Neural cell (in vitro differentiated cells): ENCODE data around the gene RYR2. TPM values are rescaled to one million over a fixed set of nuclear protein-coding genes. Genes with fewer than 3 reads are reported as not detected.

Experiments
- H2AFZ ChIP-seq: fragments of 200-600, 300-800 bp; sonication (generic), shearing (Covaris generic); 2 replicates; pipeline ENCODE4 v1.6.0; 2014; ENCODE audit warnings: low read depth, mild to moderate bottlenecking, antibody characterized with exemption, low read length, moderate library complexity
- H3F3A ChIP-seq: fragments of 200-600 bp; shearing (Covaris generic); 2 replicates; pipeline ENCODE4 v1.6.1; 2016; ENCODE audit warnings: mild to moderate bottlenecking, moderate library complexity, mixed read lengths, antibody characterized with exemption, low read length; ENCODE audit not compliant: insufficient read depth, poor library complexity, severe bottlenecking
- H3K27ac ChIP-seq: fragments of 200-600, 300-800 bp; sonication (generic), shearing (Covaris generic); 2 replicates; pipeline ENCODE4 v1.5.1; 2014; ENCODE audit warnings: mild to moderate bottlenecking, low read length, moderate library complexity
- H3K27me3 ChIP-seq: fragments of 300-800, 200-600 bp; sonication (generic), shearing (Covaris generic); 2 replicates; pipeline ENCODE4 v1.6.0; 2014; ENCODE audit warnings: mild to moderate bottlenecking, low read depth, low read length, moderate library complexity; ENCODE audit not compliant: insufficient read depth
- H3K36me3 ChIP-seq: fragments of 300-800, 200-600 bp; sonication (generic), shearing (Covaris generic); 2 replicates; pipeline ENCODE4 v1.5.1; 2014; ENCODE audit warnings: mild to moderate bottlenecking, antibody characterized with exemption, low read length, moderate library complexity; ENCODE audit not compliant: insufficient read depth
- H3K4me2 ChIP-seq: fragments of 300-800, 200-600 bp; sonication (generic), shearing (Covaris generic); 2 replicates; pipeline ENCODE4 v1.6.0; 2014; ENCODE audit warnings: mild to moderate bottlenecking, low read length
- H3K4me3 ChIP-seq: fragments of 300-800, 200-600 bp; sonication (generic), shearing (Covaris generic); 2 replicates; pipeline ENCODE4 v1.5.1; 2014; ENCODE audit warnings: mild to moderate bottlenecking, low read length, moderate library complexity
- H3K79me2 ChIP-seq: fragments of 200-600 bp; shearing (Covaris generic); replicated peaks from 2 replicates; pipeline ENCODE4 v1.6.0; 2014; ENCODE audit warnings: mild to moderate bottlenecking, low read length, moderate library complexity; ENCODE audit not compliant: insufficient read depth
- H3K9ac ChIP-seq: fragments of 300-800, 200-600 bp; sonication (generic), shearing (Covaris generic); 2 replicates; pipeline ENCODE4 v1.6.1; 2016; ENCODE audit warnings: mild to moderate bottlenecking, low read length, mixed read lengths
- H3K9me2 ChIP-seq: fragments of 200-600 bp; shearing (Covaris generic); 2 replicates; pipeline ENCODE4 v1.6.1; 2016; ENCODE audit warnings: mild to moderate bottlenecking, low read length, mixed read lengths; ENCODE audit not compliant: insufficient read depth
- H3K9me3 ChIP-seq: fragments of 200-600, 300-800 bp; sonication (generic), shearing (Covaris generic); 2 replicates; pipeline ENCODE4 v1.6.1; 2016; ENCODE audit warnings: mild to moderate bottlenecking, mixed run types, low read length, moderate library complexity, mixed read lengths
- H4K20me1 ChIP-seq: fragments of 200-600 bp; shearing (Covaris generic); 2 replicates; pipeline ENCODE4 v1.6.1; 2016; ENCODE audit warnings: mild to moderate bottlenecking, mixed run types; ENCODE audit not compliant: insufficient read depth
- EP300 ChIP-seq: fragments of 450-650 bp; conservative IDR thresholded peaks from 2 replicates; pipeline ENCODE4 v1.6.1; 2014; ENCODE audit warnings: antibody characterized with exemption, mild to moderate bottlenecking, moderate library complexity; ENCODE audit not compliant: poor library complexity, severe bottlenecking
- EZH2 ChIP-seq: fragments of 200-600, 300-800 bp; shearing (Covaris generic), sonication (generic); IDR thresholded peaks from 2 replicates; pipeline ENCODE4 v1.6.1; 2014; ENCODE audit warnings: antibody characterized with exemption, low read length, borderline replicate concordance, mild to moderate bottlenecking; ENCODE audit not compliant: insufficient read depth, poor library complexity, severe bottlenecking
- MXI1 ChIP-seq: fragments of 450-650 bp; conservative IDR thresholded peaks from 2 replicates; pipeline ENCODE4 v1.6.1; 2014; ENCODE audit warnings: antibody characterized with exemption, mild to moderate bottlenecking; ENCODE audit not compliant: poor library complexity, severe bottlenecking
- POLR2AphosphoS5 ChIP-seq: IDR thresholded peaks from 2 replicates; pipeline ENCODE4 v1.6.1; 2012
- RAD21 ChIP-seq: fragments of 450-650 bp; conservative IDR thresholded peaks from 2 replicates; pipeline ENCODE4 v1.6.1; 2014; ENCODE audit warnings: antibody characterized with exemption, mild to moderate bottlenecking, moderate library complexity
- SMC3 ChIP-seq: fragments of 450-650 bp; conservative IDR thresholded peaks from 2 replicates; pipeline ENCODE4 v1.6.1; 2014; ENCODE audit warnings: antibody characterized with exemption, mild to moderate bottlenecking, moderate library complexity; ENCODE audit not compliant: poor library complexity
- TAF1 ChIP-seq: IDR thresholded peaks from 2 replicates; pipeline ENCODE4 v1.6.1; 2012; ENCODE audit warnings: low read depth
- polyA plus RNA-seq: library from polyadenylated mRNA; depleted of rRNA; stranded (reverse); fragments of >200 nt; gene quantifications from 2 replicates; pipeline ENCODE4 v1.2.3, GENCODE V29; 2014
- TF ChIP-seq, protein P1 (sequence below): IDR thresholded peaks from 2 replicates; pipeline ENCODE4 v1.6.1; 2012; ENCODE audit warnings: borderline replicate concordance
- TF ChIP-seq, protein P2 (sequence below): fragments of 450-650 bp; IDR thresholded peaks from 2 replicates; pipeline ENCODE4 v1.5.1; 2014; ENCODE audit warnings: antibody characterized with exemption, mild to moderate bottlenecking, moderate library complexity; ENCODE audit not compliant: poor library complexity, severe bottlenecking

Gene RYR2
- polyA plus RNA-seq, 1 donor from 2014 or later, result 3.8 TPM

DNA sequence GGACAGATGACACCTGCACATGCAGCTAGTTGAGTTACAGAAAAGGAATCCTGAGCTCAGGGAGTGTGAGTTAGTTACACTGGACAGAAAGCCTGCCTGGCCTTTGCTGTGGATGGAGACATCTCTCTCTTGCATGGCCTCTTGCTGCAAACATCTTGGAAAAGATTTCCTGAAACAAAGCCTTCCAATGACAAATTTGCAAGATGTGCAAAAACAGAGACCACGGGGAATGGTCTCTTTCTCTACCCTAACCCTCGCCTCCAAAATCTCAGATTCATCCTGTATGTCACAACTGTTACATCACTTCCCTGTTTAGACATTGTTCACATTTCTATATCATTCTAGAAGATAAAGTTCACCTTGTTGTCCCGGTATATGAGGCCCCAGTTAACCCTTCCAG lies 415.6 kb downstream of the RYR2 start:
- Histone ChIP-seq H3K36me3 (no peaks in the 10 kb centered on the region), H3K4me2 (no peak overlapping the region)

DNA sequence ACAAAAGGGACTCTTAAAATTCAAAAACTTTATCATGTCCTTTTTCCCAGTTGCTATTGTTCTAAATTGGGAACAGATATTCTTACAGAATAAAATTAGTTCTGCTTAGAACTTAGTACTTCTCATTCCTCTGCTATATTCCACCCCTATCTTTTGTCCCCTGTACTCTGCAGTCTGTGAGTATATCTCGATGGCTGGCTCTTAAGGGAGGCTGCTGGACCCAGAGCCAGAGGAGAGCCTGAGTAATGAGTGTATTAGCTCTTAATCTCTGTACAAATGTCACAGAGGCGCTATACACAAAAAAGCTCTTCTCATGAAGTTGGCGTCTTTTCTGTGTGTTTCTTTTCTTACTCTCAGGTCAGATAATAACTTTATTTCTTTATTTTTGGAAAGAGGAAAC lies 425.3 kb downstream of the RYR2 start:
- no peak overlapping the region for H3K9ac ChIP-seq
- no peak overlapping the region for H3K4me2 ChIP-seq
- TF ChIP-seq, protein P1, sequence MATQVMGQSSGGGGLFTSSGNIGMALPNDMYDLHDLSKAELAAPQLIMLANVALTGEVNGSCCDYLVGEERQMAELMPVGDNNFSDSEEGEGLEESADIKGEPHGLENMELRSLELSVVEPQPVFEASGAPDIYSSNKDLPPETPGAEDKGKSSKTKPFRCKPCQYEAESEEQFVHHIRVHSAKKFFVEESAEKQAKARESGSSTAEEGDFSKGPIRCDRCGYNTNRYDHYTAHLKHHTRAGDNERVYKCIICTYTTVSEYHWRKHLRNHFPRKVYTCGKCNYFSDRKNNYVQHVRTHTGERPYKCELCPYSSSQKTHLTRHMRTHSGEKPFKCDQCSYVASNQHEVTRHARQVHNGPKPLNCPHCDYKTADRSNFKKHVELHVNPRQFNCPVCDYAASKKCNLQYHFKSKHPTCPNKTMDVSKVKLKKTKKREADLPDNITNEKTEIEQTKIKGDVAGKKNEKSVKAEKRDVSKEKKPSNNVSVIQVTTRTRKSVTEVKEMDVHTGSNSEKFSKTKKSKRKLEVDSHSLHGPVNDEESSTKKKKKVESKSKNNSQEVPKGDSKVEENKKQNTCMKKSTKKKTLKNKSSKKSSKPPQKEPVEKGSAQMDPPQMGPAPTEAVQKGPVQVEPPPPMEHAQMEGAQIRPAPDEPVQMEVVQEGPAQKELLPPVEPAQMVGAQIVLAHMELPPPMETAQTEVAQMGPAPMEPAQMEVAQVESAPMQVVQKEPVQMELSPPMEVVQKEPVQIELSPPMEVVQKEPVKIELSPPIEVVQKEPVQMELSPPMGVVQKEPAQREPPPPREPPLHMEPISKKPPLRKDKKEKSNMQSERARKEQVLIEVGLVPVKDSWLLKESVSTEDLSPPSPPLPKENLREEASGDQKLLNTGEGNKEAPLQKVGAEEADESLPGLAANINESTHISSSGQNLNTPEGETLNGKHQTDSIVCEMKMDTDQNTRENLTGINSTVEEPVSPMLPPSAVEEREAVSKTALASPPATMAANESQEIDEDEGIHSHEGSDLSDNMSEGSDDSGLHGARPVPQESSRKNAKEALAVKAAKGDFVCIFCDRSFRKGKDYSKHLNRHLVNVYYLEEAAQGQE, result no peak
- no peak for TF ChIP-seq POLR2AphosphoS5
- no peak for TF ChIP-seq EZH2
- TF ChIP-seq TAF1, result no peak
- TF ChIP-seq RAD21, result no peak
- TF ChIP-seq, protein P2, sequence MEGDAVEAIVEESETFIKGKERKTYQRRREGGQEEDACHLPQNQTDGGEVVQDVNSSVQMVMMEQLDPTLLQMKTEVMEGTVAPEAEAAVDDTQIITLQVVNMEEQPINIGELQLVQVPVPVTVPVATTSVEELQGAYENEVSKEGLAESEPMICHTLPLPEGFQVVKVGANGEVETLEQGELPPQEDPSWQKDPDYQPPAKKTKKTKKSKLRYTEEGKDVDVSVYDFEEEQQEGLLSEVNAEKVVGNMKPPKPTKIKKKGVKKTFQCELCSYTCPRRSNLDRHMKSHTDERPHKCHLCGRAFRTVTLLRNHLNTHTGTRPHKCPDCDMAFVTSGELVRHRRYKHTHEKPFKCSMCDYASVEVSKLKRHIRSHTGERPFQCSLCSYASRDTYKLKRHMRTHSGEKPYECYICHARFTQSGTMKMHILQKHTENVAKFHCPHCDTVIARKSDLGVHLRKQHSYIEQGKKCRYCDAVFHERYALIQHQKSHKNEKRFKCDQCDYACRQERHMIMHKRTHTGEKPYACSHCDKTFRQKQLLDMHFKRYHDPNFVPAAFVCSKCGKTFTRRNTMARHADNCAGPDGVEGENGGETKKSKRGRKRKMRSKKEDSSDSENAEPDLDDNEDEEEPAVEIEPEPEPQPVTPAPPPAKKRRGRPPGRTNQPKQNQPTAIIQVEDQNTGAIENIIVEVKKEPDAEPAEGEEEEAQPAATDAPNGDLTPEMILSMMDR, result no peak
- TF ChIP-seq EP300, result no peak
- TF ChIP-seq MXI1, result no peak
- TF ChIP-seq SMC3, result no peak
- no peaks in the 10 kb centered on the region for H3K9me2 ChIP-seq
- no peaks in the 10 kb centered on the region for H4K20me1 ChIP-seq
- no peaks in the 10 kb centered on the region for H3K9me3 ChIP-seq
- no peaks in the 10 kb centered on the region for H3K79me2 ChIP-seq
- H3K27me3 ChIP-seq, result no peaks in the 10 kb centered on the region
- H3K4me3 ChIP-seq, result no peak overlapping the region
- no peaks in the 10 kb centered on the region for H3K36me3 ChIP-seq
- H3F3A ChIP-seq, result no peaks in the 10 kb centered on the region
- no peak overlapping the region for H2AFZ ChIP-seq
- H3K27ac ChIP-seq, result no peak overlapping the region

More for the DNA sequence above, 415.6 kb downstream of the RYR2 start:
- no peaks in the 10 kb centered on the region for H3K9me2 ChIP-seq
- H3K79me2 ChIP-seq, result no peaks in the 10 kb centered on the region
- no peak overlapping the region for H3K27ac ChIP-seq
- TF ChIP-seq POLR2AphosphoS5 (no peak), TAF1 (no peak), SMC3 (no peak), EZH2 (no peak), RAD21 (no peak), MXI1 (no peak), EP300 (no peak)
- TF ChIP-seq, protein P2, result no peak
- TF ChIP-seq, protein P1, result no peak
- no peaks in the 10 kb centered on the region for H3K9me3 ChIP-seq
- no peak overlapping the region for H3K9ac ChIP-seq
- H2AFZ ChIP-seq, result no peak overlapping the region
- H3F3A ChIP-seq, result no peaks in the 10 kb centered on the region
- H4K20me1 ChIP-seq, result no peaks in the 10 kb centered on the region
- no peaks in the 10 kb centered on the region for H3K27me3 ChIP-seq
- H3K4me3 ChIP-seq, result no peak overlapping the region
